GM12875 (cell line): Measurements from ENCODE around the gene TBC1D22A.

Source experiments
- H3K4me3 ChIP-seq: one replicate; pipeline ENCODE4 v1.5.1; 2011; ENCODE audit warnings: low read depth, low read length, control low read depth
- TF ChIP-seq, protein P1 (sequence below): IDR thresholded peaks from 2 replicates; pipeline ENCODE4 v1.5.1; 2011; ENCODE audit warnings: low read depth, mild to moderate bottlenecking, control low read depth, inconsistent platforms, low read length, moderate library complexity, borderline replicate concordance; ENCODE audit not compliant: insufficient read depth

The TBC1D22A gene

DNA sequence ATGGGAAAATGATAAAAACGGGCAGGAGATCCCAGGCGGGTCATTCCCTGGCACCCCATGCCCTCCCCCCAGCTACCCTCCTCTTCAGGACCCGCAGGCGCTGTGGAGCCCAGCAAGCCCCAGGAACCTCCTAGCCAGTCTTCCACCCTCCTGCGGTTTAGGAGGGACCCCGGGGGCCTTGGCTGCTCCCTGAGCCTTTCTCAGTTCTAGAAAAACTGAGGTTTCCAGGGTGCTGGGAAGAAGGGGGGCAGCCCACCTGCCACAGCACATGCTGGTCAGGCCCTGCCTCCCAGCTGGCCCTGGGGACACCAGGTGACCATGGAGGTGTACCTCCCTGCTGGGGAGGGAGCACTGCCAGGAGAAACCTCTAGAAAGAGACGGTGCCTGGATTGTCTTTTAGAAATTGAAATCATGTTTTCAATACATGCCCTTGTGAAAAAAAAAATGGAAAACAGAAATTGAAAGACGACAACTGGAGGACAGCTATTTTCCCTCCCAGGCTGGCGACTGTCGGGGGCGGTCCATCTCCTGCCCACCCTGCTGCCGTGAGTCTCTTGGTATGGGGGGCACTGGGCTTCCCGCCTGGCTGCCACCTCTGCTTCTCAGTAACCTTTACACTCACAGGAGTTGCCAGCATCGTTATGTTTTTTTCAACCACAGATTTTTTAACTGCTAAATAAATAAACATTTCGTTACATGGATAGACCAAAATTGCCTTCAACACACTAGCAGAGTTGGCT lies 398.5 kb downstream of the TBC1D22A start:
- TF ChIP-seq, protein P1, sequence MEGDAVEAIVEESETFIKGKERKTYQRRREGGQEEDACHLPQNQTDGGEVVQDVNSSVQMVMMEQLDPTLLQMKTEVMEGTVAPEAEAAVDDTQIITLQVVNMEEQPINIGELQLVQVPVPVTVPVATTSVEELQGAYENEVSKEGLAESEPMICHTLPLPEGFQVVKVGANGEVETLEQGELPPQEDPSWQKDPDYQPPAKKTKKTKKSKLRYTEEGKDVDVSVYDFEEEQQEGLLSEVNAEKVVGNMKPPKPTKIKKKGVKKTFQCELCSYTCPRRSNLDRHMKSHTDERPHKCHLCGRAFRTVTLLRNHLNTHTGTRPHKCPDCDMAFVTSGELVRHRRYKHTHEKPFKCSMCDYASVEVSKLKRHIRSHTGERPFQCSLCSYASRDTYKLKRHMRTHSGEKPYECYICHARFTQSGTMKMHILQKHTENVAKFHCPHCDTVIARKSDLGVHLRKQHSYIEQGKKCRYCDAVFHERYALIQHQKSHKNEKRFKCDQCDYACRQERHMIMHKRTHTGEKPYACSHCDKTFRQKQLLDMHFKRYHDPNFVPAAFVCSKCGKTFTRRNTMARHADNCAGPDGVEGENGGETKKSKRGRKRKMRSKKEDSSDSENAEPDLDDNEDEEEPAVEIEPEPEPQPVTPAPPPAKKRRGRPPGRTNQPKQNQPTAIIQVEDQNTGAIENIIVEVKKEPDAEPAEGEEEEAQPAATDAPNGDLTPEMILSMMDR = no peak
- no peak overlapping the region for H3K4me3 ChIP-seq

DNA sequence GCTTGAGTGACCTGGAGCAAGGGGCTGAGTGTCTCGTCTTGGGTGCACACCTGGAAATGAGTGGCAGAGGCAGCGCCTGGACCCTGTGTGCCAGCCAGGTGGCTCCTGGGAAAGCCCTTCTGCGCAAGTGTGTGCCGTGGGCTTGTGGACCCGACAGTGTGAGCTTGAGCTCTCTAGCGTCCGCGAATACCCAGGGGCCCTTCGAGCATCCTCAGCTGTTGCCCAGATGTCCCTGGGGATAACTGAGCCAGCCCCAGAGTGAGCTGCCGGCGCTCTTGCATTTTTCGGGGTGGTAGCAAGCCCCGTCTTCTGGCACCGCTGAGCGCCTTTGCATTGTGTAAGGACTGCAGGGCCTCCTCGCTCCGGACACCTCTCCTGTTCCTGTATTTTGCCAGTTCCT lies 399.2 kb downstream of the TBC1D22A start:
- no peak overlapping the region for H3K4me3 ChIP-seq
- TF ChIP-seq, protein P1 = no peak

DNA sequence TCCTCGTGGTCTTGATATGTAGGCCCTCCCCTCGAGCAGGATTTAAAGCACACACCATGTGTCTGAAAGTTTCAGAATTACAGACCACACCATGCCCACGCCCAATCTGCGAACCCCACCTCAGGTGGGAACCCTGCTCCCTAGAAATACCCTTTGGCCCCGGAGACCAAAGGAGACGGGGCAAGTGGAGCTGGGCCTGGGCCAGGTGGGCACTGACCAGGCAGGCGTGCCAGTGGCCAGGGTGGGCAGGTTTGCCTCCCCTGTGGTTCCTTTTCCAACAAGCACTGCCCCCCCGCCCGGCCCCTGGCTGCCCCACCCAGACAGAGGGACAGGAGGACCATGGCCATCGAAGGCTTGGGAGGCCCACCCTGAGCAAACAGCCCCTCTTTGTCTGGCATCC lies 400.4 kb downstream of the TBC1D22A start:
- TF ChIP-seq, protein P1 = no peak
- no peak overlapping the region for H3K4me3 ChIP-seq

DNA sequence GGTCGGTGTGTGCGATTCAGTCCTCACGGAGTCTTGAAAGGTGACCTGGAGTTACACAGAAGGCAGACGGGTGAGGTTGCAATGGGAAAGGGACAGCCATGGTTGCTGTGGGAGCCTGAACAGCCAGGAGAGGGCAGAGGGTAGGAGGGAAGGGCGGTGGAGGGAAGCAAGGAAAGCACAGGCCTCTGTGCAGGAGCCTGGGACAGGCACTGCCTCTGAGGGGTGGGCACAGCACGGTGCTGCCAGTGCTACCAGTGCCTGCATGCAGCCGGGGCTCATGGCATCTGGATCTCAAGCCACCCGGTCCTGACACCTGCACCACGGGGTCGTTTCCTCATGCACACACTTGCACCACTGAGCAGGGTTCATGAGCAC lies 401.0 kb downstream of the TBC1D22A start:
- H3K4me3 ChIP-seq = no peak overlapping the region
- TF ChIP-seq, protein P1 = no peak

DNA sequence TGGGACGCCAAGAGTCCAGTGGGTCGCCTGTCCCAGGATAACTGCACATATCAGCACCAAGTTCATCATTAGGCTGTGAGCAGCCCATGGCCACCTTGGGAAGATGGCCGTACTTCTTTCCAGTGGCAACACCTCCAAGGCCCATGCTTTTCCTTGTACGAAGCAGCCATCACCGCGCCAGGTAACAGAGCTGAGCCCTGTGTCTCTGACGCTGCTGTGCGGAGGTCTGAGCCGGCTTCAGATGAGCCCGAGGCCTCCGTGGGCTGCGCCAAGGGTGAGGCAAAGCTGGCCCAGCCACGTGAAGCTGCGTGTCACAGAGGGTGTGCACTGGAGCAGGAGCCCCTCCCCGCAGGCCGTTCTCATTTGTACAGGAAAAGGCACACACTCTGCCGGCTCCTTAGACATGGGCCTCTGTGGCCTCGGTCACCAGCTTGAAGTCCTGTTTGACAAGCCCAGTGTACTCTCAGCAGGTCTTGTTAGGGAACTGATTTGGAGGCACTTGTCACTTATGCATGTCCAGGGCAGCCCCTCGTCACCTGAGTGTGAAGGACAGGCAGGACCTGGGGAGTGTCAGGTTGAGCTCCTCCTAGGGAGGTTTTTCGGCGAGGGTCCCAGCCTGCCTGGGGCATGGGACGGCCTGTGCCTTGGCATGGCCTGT lies 401.5 kb downstream of the TBC1D22A start:
- no peak overlapping the region for H3K4me3 ChIP-seq
- TF ChIP-seq, protein P1 = no peak

- TF ChIP-seq, protein P1 = no peak
- H3K4me3 ChIP-seq = no peak overlapping the region
Measured at GRCh38 chr22:47164514-47165337, 402.3 kb downstream of the TBC1D22A start.
